Activated CD8-positive, alpha-beta T cell treated with anti-CD3 and anti-CD28 coated beads, Interleukin-2, amount 10 ng/mL, durations not matched to agents 7 days and 5 days (primary cell): Measurements from ENCODE around the gene FOXF1. TPM values are rescaled to one million over a fixed set of nuclear protein-coding genes. Genes with fewer than 3 reads are reported as not detected.

Source experiments
- ATAC-seq: fragments of 150-1000 bp; cut with Tn5 transposase; one replicate; pipeline ENCODE4 v1.10.0; 2021; ENCODE audit warnings: moderate library complexity
- CTCF ChIA-PET: fragments of 350-600 bp; sonication (Branson Sonifier 250); formaldehyde crosslinking; loops from one replicate; lab custom pipeline; 2021; ENCODE audit warnings: antibody characterized with exemption; lab: Charles Lee
- POLR2A ChIA-PET: fragments of 350-600 bp; sonication (Branson Sonifier 250); formaldehyde crosslinking; loops from one replicate; lab custom pipeline; 2021; ENCODE audit warnings: antibody characterized with exemption; lab: Charles Lee
- DNase-seq: peaks from one replicate; pipeline ENCODE4 v3.0.0-alpha.2; 2020
- H3K27ac Mint-ChIP-seq: one replicate; pipeline ENCODE4 v1.8.0; 2021; ENCODE audit warnings: mild to moderate bottlenecking, mixed read lengths
- H3K27me3 Mint-ChIP-seq: one replicate; pipeline ENCODE4 v1.8.0; 2021; ENCODE audit warnings: low read depth, mixed read lengths
- H3K36me3 Mint-ChIP-seq: one replicate; pipeline ENCODE4 v1.8.0; 2021; ENCODE audit warnings: low read depth, mixed read lengths
- H3K4me1 Mint-ChIP-seq: one replicate; pipeline ENCODE4 v1.8.0; 2021; ENCODE audit warnings: low read depth, mixed read lengths
- H3K4me3 Mint-ChIP-seq: one replicate; pipeline ENCODE4 v1.8.0; 2021; ENCODE audit warnings: mild to moderate bottlenecking, mixed read lengths
- H3K9me3 Mint-ChIP-seq: one replicate; pipeline ENCODE4 v1.8.0; 2022; ENCODE audit warnings: mixed read lengths; ENCODE audit not compliant: insufficient read depth
- total RNA-seq, 2 experiments: library from RNA; stranded (reverse); gene quantifications; one replicate each; pipeline ENCODE4 v1.2.3, GENCODE V29; 2021

FOXF1 gene
- total RNA-seq, 2 experiments from 2014 or later = not detected

DNA sequence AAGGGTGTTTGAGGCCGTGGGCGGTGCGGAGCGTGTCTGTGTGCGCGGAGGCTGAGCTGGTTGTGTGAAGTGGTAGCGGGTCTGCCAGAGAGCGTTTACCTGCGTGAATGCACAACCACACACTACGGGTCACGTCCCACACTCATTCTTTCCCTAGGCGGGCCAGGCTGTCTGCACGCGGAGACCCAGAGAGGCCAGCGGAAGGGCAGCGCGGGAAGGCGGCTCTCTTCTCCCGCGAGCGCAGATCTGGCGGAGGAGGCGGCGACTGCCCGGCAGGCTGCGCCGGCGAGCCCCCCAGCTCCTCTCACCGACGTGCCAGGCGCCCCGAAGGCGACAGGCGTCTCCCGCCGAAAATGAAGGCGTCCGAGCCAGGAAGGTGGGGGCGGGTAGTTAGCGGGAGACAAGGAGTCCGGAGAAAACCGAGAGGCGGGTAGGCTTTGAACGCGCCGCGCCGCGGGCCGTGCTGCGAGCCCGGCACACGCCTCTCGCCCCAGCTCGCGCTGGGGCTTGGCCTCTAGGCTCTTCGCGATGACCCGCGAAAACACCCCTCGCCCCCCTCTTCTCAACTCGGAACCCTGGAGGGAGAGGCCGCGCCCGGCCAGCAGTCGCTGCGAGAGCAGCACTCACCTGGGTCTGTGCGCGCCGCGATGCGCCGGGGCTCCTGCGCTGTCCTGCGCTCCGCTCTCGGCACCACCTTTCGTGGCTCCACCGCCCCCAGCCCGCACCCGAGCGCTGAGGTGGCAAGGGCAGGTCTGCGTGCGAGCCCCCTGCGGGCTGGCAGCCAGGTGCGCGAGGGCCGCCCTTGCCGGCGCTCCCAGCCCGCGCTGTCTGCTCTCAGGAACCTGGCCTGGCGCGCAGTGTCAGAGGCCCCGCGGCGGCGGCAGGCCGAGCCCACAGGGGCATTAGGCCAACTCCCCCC lies 2.0 kb upstream of the FOXF1 start:
- DNase-seq (no peak), ATAC-seq (no peak)
- Mint-ChIP-seq H3K27ac (peak overlapping the region; percentile 77), H3K36me3 (peaks cover 2% of the 10 kb centered on the region), H3K4me1 (peaks cover 24% of the 10 kb centered on the region), H3K9me3 (no peaks in the 10 kb centered on the region), H3K27me3 (peaks cover 67% of the 10 kb centered on the region), H3K4me3 (peak overlapping the region; percentile 66)
- CTCF ChIA-PET = interaction anchor here (1.0 to 1.4 kb wide), 2 partner anchors 9 to 10 kb away, joined by 3 read pairs; no protein-coding TSS in a partner anchor
- POLR2A ChIA-PET = no interaction called here

- H3K27me3 Mint-ChIP-seq = peaks cover 68% of the 10 kb centered on the region
- DNase-seq (no peak), ATAC-seq (peak; percentile 48)
- ChIA-PET CTCF (interaction anchor here (1.0 kb wide), 1 partner anchor 9 kb away, joined by 3 read pairs; no protein-coding TSS in a partner anchor), POLR2A (no interaction called here)
- peaks cover 2% of the 10 kb centered on the region for H3K36me3 Mint-ChIP-seq
- no peaks in the 10 kb centered on the region for H3K9me3 Mint-ChIP-seq
- H3K4me1 Mint-ChIP-seq = peaks cover 24% of the 10 kb centered on the region
- peak overlapping the region; percentile 66 for H3K4me3 Mint-ChIP-seq
- H3K27ac Mint-ChIP-seq = peak overlapping the region; percentile 43
Measured at GRCh38 chr16:86508947-86509758, 1.2 kb upstream of the FOXF1 start.

DNA sequence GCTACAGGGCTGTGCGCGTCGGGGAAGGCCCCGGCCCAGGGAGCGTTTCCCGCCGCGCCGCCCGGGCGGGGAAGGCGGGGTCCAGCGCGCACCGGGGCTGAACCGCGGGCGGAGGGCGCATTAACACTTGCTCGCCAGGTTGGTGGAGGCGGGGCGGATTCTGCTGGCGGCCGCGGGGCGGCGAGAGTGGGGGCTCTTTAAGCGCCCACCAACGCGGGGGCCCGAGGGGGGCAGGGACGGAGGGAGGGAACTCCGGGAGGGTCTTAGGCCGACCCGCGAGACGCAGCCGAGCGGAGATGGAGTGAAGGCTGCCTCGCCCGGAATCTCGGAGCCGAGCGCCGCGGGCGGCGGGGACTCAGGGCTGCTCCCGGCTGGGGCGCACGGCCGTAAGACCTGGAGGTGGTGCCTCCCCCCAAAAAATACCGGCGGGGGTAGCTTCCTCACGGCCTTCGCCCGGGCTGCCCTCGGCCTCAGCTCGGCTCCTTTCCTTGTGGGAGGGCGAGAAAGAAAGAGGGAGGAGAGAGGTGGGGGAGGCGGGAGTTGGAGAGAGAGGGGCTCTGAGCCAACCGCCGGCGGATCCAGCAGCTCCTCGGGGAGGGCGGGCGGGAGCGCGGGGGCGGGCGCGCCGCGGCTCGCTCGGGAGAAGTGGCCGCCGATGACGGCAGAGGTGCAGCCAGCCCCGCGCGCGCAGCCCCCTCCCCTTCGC lies 415 bp upstream of the FOXF1 start:
- Mint-ChIP-seq H3K36me3 (peaks cover 2% of the 10 kb centered on the region), H3K4me1 (peaks cover 24% of the 10 kb centered on the region), H3K27me3 (peaks cover 66% of the 10 kb centered on the region), H3K9me3 (no peaks in the 10 kb centered on the region), H3K27ac (no peak overlapping the region), H3K4me3 (peak overlapping the region; percentile 66)
- ChIA-PET CTCF (no interaction called here), POLR2A (no interaction called here)
- ATAC-seq (no peak), DNase-seq (no peak)

DNA sequence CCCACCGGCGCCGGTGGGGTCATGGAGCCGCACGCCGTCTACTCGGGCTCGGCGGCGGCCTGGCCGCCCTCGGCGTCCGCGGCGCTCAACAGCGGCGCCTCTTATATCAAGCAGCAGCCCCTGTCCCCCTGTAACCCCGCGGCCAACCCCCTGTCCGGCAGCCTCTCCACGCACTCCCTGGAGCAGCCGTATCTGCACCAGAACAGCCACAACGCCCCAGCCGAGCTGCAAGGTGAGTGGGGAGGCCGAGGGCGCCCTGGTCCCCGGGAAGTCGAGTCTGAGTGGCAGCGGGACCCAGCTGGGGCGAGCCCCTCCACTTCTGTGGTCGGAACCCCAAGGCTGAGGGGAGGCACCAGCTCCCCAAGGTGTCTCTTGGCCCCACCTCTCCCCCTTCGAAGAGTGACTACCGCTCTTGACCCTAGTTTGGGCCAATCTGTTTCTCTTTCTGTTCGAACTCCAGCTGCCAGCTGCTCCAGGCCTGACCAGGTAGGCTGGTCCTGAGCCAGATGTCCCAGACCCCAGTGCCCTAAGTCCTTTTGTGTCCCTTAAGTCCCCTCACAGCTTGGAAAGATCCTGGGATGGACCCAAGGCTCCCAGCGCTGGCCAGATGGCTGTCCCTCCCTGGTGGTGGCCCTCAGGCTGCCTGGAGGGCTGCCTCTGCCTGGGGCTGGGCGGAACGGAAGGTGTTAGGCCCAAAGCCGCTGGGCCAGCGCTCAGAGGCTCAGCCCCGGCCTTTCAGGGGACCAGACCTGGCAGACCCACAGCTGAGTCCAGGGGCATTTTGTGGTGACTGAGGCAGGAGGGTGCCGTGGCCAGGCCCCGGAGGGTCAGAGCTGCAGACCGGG lies 1.2 kb downstream of the FOXF1 start:
- CTCF ChIA-PET = interaction anchor here (0.8 kb wide), 1 partner anchor 690 kb away, joined by 3 read pairs; no protein-coding TSS in a partner anchor
- H3K36me3 Mint-ChIP-seq = no peaks in the 10 kb centered on the region
- peaks cover 65% of the 10 kb centered on the region for H3K27me3 Mint-ChIP-seq
- DNase-seq (no peak), ATAC-seq (no peak)
- H3K4me1 Mint-ChIP-seq = peaks cover 15% of the 10 kb centered on the region
- POLR2A ChIA-PET = no interaction called here
- peak overlapping the region; percentile 43 for H3K4me3 Mint-ChIP-seq
- no peaks in the 10 kb centered on the region for H3K9me3 Mint-ChIP-seq
- peak overlapping the region; percentile 80 for H3K27ac Mint-ChIP-seq

DNA sequence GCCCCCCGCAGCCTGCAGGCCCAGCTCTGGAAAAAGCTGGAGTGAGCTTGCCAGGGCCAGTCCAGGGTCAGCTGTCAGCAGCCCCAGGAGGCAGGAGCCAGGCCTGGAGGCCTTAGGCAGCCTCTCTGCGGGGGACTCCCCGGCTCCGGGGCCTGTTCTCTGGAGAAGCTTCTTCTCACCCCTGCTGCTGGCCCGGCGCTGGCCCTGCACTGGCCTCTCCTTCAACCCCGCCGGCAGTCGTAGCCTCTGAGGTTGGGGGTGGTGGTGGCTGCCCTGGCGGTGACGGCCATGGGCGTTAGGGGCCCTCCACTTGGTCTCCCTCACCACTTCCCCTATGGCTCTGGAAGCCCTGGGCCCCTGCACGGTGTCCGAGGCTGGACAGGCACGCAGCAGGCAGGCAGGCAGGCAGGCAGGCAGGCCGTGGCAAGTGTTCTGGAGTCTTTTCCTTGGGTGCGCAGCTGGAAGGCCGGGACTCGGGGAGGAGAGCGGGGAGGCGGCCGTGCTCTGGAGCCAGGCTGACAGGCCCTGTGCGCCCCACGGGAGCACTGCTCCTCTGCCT lies 2.1 kb downstream of the FOXF1 start:
- CTCF ChIA-PET = interaction anchor here (0.8 kb wide), 1 partner anchor 691 kb away, joined by 3 read pairs; no protein-coding TSS in a partner anchor
- H3K27me3 Mint-ChIP-seq = peaks cover 63% of the 10 kb centered on the region
- H3K9me3 Mint-ChIP-seq = no peaks in the 10 kb centered on the region
- ATAC-seq = no peak
- no peaks in the 10 kb centered on the region for H3K36me3 Mint-ChIP-seq
- H3K4me1 Mint-ChIP-seq = peaks cover 15% of the 10 kb centered on the region
- H3K27ac Mint-ChIP-seq = no peak overlapping the region
- DNase-seq = no peak
- POLR2A ChIA-PET = no interaction called here
- no peak overlapping the region for H3K4me3 Mint-ChIP-seq

GRCh38 chr16:86512860-86513470 lies 2.6 kb downstream of the FOXF1 start:
- DNase-seq = no peak
- H3K4me1 Mint-ChIP-seq = peaks cover 10% of the 10 kb centered on the region
- peaks cover 63% of the 10 kb centered on the region for H3K27me3 Mint-ChIP-seq
- ChIA-PET CTCF (no interaction called here), POLR2A (no interaction called here)
- no peaks in the 10 kb centered on the region for H3K9me3 Mint-ChIP-seq
- no peak overlapping the region for H3K4me3 Mint-ChIP-seq
- no peak overlapping the region for H3K27ac Mint-ChIP-seq
- ATAC-seq = no peak
- H3K36me3 Mint-ChIP-seq = no peaks in the 10 kb centered on the region

DNA sequence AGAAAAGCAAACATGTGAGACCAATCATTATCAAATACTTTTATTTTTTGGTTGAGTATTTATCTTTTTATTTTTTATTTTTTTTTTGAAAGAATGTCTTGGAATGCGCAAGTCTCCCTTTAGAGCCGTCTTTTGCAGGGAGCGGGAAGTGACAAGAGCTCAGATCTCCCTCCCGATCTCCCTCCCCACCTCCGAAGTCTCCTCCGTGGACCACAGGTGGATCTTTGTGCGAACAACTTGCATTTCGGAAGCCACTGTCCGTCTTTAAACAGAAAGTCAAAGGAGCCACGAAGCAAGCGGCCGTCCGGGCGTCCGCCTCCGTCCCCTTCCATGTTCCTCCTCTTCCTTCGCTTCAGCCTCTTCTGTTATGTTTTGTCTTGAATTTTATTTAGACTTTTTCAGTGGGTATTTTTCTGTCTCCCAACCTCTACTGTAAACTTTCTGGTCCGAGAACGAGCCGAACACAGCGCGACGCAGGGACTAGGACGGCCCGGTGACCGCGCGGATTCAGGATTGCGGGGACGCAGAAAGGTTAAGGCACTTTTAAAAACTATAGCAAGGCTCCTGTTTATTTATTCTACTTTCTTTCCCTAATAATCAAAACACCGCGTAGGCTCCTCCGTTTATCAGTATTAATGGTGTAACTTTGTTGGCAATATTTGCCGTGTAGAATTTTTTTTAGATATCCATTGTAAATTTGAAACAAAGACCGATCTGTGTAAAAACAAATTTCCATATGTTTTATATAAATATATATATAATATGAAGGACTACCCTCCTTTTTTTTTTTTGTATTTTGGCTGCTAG lies 3.3 kb downstream of the FOXF1 start:
- no peaks in the 10 kb centered on the region for H3K9me3 Mint-ChIP-seq

DNA sequence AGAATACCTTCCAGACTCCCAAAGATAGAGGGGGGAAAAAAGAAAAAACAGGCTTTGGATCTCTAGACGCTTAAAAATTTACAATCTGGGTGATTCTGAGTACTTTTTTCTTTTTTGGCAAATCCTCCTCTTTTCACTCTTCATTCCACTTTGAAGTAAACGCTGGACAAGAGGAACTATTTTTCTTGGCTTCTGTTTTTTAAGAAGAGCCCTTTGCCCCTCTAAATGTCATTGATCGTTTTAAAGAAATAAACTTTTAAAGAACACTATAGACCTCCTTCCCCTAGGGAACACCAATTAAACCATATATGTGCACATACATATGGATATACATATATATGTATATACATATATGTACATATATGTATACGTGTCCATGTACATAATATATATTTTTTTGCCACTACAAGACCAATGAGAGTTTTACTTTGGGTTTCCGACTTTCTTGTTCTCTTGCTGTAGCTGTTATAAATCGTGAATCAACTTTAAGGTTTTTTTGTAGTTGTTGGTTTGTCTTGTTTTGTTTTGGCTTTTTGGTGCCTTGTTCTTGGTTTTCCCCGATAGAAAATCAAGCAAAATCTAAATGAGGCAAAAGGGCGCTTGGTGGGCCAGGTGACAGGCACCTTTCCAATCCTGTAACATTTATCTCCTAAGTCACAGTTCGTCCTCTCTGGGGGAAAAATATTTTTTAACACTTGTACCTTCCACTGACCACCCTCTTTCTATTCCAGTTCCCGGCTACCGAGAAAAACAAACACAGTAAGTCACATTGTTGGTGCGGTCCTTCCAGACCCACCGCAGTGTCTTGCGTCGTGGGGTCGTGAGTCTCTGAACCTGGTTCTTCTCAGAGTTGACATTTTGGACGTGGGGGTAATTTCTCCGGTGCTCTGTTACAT lies 4.4 kb downstream of the FOXF1 start:
- ChIA-PET POLR2A (no interaction called here), CTCF (no interaction called here)
- H3K27ac Mint-ChIP-seq = no peak overlapping the region
- H3K36me3 Mint-ChIP-seq = no peaks in the 10 kb centered on the region
- DNase-seq (no peak), ATAC-seq (no peak)
- H3K4me3 Mint-ChIP-seq = peak overlapping the region; percentile 16
- H3K4me1 Mint-ChIP-seq = peaks cover 7% of the 10 kb centered on the region
- no peaks in the 10 kb centered on the region for H3K9me3 Mint-ChIP-seq
- peaks cover 70% of the 10 kb centered on the region for H3K27me3 Mint-ChIP-seq

More for the DNA sequence above, 3.3 kb downstream of the FOXF1 start:
- no peak for DNase-seq
- Mint-ChIP-seq H3K27me3 (peaks cover 66% of the 10 kb centered on the region), H3K4me3 (no peak overlapping the region), H3K4me1 (peaks cover 10% of the 10 kb centered on the region), H3K27ac (no peak overlapping the region), H3K36me3 (no peaks in the 10 kb centered on the region)
- no peak for ATAC-seq
- POLR2A ChIA-PET = no interaction called here
- CTCF ChIA-PET = no interaction called here

DNA sequence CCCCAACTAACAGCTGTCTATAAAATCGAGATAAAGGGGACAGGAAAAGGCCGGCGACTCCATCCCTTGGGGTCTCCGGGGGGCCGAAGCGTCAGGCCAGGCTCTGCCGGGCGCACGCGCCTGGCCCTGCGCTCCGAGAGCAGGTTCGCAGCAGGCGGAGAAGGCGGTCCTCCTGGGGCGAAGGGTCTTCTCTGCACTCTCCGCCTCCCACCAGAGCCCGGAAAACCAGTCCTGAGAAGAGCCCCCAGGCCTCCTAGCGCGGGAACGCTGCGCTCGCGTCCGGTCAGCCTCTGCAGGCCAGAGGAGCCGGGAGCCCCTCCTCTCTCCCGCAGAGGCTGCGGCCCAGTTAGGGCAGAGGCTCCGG lies 5.1 kb downstream of the FOXF1 start:
- Mint-ChIP-seq H3K4me1 (peaks cover 7% of the 10 kb centered on the region), H3K9me3 (no peaks in the 10 kb centered on the region), H3K27me3 (peaks cover 72% of the 10 kb centered on the region), H3K27ac (no peak overlapping the region), H3K4me3 (no peak overlapping the region), H3K36me3 (no peaks in the 10 kb centered on the region)
- ChIA-PET CTCF (no interaction called here), POLR2A (no interaction called here)
- ATAC-seq = no peak
- no peak for DNase-seq
